ENCODE measurements around the gene UTS2R. TPM values are rescaled to one million over a fixed set of nuclear protein-coding genes. Genes with fewer than 3 reads are reported as not detected.

UTS2R gene
- total RNA-seq, 4 donors from 2014 or later, result not detected

- TF ChIP-seq POLR2A (IDR thresholded peaks at IDR 0.05) (no peak), POLR2AphosphoS5 (IDR thresholded peaks at IDR 0.05) (no peak), CTCF (IDR thresholded peaks at IDR 0.05) (no peak), EP300 (IDR thresholded peaks at IDR 0.05) (no peak)
- H3K4me1 ChIP-seq, result peaks cover 14% of the 10 kb centered on the region
- 89% methylated on average over 8 of the region's 13 CpGs for WGBS
- peaks cover 13% of the 10 kb centered on the region for H3K27me3 ChIP-seq
- no peak overlapping the region for H3K4me3 ChIP-seq
- H3K36me3 ChIP-seq, result peaks cover 21% of the 10 kb centered on the region
- H3K9me3 ChIP-seq, result no peaks in the 10 kb centered on the region
- DNase-seq (ENCODE audit: low spot score in 2 of 2), result no peak
- no peak overlapping the region for H3K27ac ChIP-seq
These were observed 19.4 kb downstream of the UTS2R start for GRCh38 chr17:82390860-82391435.

GRCh38 chr17:82391496-82392066 is 20.0 kb downstream of the UTS2R start:
- Histone ChIP-seq H3K27ac (no peak overlapping the region), H3K4me3 (no peak overlapping the region), H3K27me3 (peaks cover 8% of the 10 kb centered on the region), H3K9me3 (no peaks in the 10 kb centered on the region), H3K4me1 (peaks cover 14% of the 10 kb centered on the region), H3K36me3 (peaks cover 21% of the 10 kb centered on the region)
- no peak for DNase-seq (ENCODE audit: low spot score in 2 of 2)
- TF ChIP-seq POLR2AphosphoS5 (IDR thresholded peaks at IDR 0.05) (no peak), EP300 (IDR thresholded peaks at IDR 0.05) (no peak), CTCF (IDR thresholded peaks at IDR 0.05) (no peak), POLR2A (IDR thresholded peaks at IDR 0.05) (no peak)
- 100% methylated on average over 11 of the region's 23 CpGs for WGBS

GRCh38 chr17:82392209-82392920 is 20.8 kb downstream of the UTS2R start:
- Histone ChIP-seq H3K4me1 (peaks cover 14% of the 10 kb centered on the region), H3K27me3 (no peaks in the 10 kb centered on the region), H3K36me3 (peaks cover 21% of the 10 kb centered on the region), H3K9me3 (no peaks in the 10 kb centered on the region), H3K27ac (no peak overlapping the region), H3K4me3 (no peak overlapping the region)
- DNase-seq (ENCODE audit: low spot score in 2 of 2), result no peak
- 89% methylated on average over 28 of the region's 28 CpGs for WGBS
- no peak for TF ChIP-seq POLR2A (IDR thresholded peaks at IDR 0.05)
- no peak for TF ChIP-seq POLR2AphosphoS5 (IDR thresholded peaks at IDR 0.05)
- TF ChIP-seq EP300 (IDR thresholded peaks at IDR 0.05), result no peak
- no peak for TF ChIP-seq CTCF (IDR thresholded peaks at IDR 0.05)

GRCh38 chr17:82392941-82393340 is 21.4 kb downstream of the UTS2R start:
- H3K27me3 ChIP-seq, result no peaks in the 10 kb centered on the region
- no peak overlapping the region for H3K4me3 ChIP-seq
- H3K27ac ChIP-seq, result no peak overlapping the region
- WGBS, result 90% methylated on average over 15 of the region's 15 CpGs
- TF ChIP-seq CTCF (IDR thresholded peaks at IDR 0.05) (no peak), POLR2AphosphoS5 (IDR thresholded peaks at IDR 0.05) (no peak), EP300 (IDR thresholded peaks at IDR 0.05) (no peak), POLR2A (IDR thresholded peaks at IDR 0.05) (no peak)
- peaks cover 25% of the 10 kb centered on the region for H3K36me3 ChIP-seq
- DNase-seq (ENCODE audit: low spot score in 2 of 2), result no peak
- H3K4me1 ChIP-seq, result peaks cover 17% of the 10 kb centered on the region
- H3K9me3 ChIP-seq, result no peaks in the 10 kb centered on the region

- WGBS, result 94% methylated on average over 10 of the region's 12 CpGs
- DNase-seq (ENCODE audit: low spot score in 2 of 2), result no peak
- Histone ChIP-seq H3K36me3 (peaks cover 25% of the 10 kb centered on the region), H3K4me1 (peaks cover 28% of the 10 kb centered on the region), H3K9me3 (no peaks in the 10 kb centered on the region), H3K27me3 (no peaks in the 10 kb centered on the region), H3K27ac (no peak overlapping the region), H3K4me3 (no peak overlapping the region)
- TF ChIP-seq EP300 (IDR thresholded peaks at IDR 0.05), result no peak
- TF ChIP-seq CTCF (IDR thresholded peaks at IDR 0.05), result no peak
- no peak for TF ChIP-seq POLR2AphosphoS5 (IDR thresholded peaks at IDR 0.05)
- no peak for TF ChIP-seq POLR2A (IDR thresholded peaks at IDR 0.05)
These were observed 22.7 kb downstream of the UTS2R start for GRCh38 chr17:82394278-82394677.

Measured in suprapubic skin (tissue), 4 donors.